KOPT-K1 (cell line): ENCODE measurements around the gene TNFRSF25.
"Not testable (repeated sequence)": the region's sequence is repeated elsewhere in the genome, so short reads cannot be mapped to it uniquely, and the experiment has no call there.

Experiments
- H3K27ac ChIP-seq: fragments of 200-600 bp; sonication (generic); 2 replicates; pipeline ENCODE4 v1.5.1; 2016; ENCODE audit warnings: antibody characterized with exemption, mild to moderate bottlenecking, low read depth, low read length; ENCODE audit not compliant: poor library complexity, severe bottlenecking
- H3K36me3 ChIP-seq: fragments of 200-600 bp; sonication (generic); 2 replicates; pipeline ENCODE4 v1.5.1; 2017; ENCODE audit warnings: antibody characterized with exemption, mild to moderate bottlenecking, low read length, moderate library complexity; ENCODE audit not compliant: insufficient read depth
- H3K9me3 ChIP-seq: fragments of 200-600 bp; sonication (generic); 2 replicates; pipeline ENCODE4 v1.5.1; 2017; ENCODE audit warnings: antibody characterized with exemption, low read length, mild to moderate bottlenecking; ENCODE audit not compliant: insufficient read depth, poor library complexity, severe bottlenecking

Gene TNFRSF25

DNA sequence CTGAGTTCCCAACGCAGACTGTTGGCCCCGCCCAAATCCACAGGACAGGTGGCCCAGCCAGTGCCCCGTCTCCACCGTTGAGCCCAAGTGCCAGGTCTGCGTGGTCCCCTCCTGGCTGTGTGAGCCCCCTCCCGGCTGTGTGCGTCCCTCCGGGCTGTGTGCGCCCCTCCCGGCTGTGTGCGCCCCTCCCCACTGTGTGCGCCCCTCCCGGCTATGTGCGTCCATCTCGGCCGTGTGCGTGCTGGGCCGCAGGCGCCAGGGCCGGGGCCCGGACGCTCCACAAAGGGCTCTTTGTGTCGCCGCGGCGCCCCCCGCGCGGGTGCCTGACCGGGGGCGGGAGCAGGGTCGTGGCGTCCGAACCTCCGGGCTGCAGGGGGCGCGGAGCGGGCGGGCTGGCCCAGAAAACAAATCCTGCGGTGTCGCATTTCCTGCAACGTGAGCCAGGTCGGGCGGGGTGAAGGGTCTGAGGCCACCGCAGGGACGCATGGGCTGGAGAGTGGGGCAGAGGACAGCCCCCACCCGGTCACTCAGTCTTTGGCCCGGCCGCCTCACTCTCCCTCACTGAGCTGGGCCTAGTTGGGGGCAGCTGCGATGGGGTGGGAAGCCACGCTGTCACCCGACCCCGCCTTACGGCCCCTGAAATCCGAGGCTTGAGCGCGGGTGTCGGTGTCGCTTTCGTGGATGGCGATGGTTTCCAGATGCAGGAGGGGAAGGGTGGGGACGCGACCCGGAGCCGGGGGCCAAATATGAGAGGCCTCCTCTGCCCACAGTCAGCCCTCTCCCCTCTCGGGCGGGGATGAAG, 18.8 kb downstream of the TNFRSF25 start:
- H3K36me3 ChIP-seq, result no peaks in the 10 kb centered on the region
- no peak overlapping the region for H3K27ac ChIP-seq
- no peaks in the 10 kb centered on the region for H3K9me3 ChIP-seq

DNA sequence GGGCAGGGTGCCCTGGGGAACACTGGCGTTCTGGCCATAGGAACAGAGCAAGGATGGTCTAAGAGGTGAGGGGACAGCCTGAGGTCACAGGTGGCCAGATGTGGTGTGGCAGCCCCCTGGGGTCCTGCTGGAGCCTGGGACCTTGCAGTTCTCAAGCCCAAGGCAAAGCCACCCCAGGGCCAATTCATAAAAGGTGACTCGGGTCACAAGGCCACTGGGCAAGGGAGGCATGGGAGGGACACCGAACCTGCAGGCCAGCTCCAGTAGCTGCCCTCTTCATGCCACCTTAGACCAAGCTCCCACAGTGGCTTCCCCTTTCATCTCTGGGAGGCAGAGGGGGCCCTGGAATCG, 19.3 kb downstream of the TNFRSF25 start:
- Histone ChIP-seq H3K36me3 (no peaks in the 10 kb centered on the region), H3K27ac (no peak overlapping the region), H3K9me3 (no peaks in the 10 kb centered on the region)

DNA sequence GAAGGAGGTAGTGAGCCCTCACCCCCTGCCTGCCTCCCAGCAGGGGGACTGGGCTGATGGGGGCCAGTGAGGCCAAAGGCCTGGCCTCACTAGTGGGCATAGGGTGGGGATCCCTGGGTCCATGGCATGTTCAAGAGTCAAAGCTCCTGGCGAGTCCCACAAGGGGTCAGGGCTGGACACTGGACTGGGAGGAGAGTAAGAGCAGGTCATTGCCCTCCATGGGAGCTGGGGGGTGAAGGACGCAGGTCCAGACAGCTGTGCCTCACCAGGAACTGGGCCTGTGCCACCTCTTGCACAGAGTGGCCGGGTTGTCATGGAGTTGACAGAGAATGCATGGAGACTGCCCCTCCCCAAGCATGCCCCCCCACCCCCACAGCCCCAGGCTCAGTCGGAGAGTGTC, 20.0 kb downstream of the TNFRSF25 start:
- H3K9me3 ChIP-seq, H3K27ac ChIP-seq, H3K36me3 ChIP-seq: not testable (repeated sequence)

DNA sequence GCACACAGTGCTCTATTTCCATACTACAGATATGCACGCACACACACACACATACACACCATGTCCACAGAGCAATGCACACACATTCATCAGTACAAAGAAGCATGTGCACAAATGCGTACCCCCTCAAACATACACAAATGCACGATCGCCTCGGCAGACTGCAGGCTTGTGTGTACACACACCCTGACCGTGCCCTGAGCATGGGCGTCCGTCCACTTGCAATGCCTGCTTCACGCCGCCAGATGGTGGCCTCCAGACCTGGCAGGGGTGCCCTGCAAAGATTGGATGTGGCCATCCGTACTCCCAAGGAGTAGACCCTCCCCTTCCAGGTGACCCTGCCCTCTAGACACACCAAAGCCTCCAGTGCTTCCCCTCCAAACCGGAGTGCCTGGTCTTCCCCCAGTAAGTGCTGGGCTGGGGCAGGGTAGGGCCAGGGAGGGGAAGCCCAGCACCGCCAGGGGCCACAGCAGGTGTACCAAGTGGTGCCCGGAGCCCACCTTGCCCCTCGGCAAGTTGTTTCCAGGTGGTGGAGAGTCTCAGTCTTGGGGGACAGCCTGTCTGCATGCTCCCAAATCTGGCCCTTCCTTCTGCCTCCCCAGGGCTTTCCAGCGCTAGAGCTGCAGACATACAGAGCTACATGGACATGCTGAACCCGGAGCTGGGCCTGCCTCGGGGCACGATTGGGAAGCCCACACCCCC, 20.8 kb downstream of the TNFRSF25 start:
- Histone ChIP-seq H3K36me3 (no peaks in the 10 kb centered on the region), H3K27ac (no peak overlapping the region), H3K9me3 (no peaks in the 10 kb centered on the region)

DNA sequence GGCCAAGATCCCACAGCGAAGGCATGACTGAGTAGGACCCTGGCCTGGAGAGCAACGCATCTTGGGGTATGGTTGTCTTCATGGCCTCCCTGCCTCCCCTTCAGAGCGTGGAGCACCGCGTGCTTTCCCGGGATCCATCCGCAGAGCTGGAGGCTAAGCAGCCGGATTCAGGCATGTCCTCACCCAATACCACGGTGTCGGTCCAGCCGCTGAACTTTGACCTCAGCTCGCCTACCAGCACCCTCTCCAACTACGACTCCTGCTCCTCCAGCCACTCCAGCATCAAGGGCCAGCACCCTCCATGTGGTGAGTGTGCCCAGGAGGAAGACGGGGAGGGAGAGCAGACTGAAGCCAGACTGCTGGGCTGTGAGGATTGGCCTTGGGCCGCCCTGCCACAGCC, 21.6 kb downstream of the TNFRSF25 start:
- Histone ChIP-seq H3K27ac (no peak overlapping the region), H3K36me3 (no peaks in the 10 kb centered on the region), H3K9me3 (no peaks in the 10 kb centered on the region)

DNA sequence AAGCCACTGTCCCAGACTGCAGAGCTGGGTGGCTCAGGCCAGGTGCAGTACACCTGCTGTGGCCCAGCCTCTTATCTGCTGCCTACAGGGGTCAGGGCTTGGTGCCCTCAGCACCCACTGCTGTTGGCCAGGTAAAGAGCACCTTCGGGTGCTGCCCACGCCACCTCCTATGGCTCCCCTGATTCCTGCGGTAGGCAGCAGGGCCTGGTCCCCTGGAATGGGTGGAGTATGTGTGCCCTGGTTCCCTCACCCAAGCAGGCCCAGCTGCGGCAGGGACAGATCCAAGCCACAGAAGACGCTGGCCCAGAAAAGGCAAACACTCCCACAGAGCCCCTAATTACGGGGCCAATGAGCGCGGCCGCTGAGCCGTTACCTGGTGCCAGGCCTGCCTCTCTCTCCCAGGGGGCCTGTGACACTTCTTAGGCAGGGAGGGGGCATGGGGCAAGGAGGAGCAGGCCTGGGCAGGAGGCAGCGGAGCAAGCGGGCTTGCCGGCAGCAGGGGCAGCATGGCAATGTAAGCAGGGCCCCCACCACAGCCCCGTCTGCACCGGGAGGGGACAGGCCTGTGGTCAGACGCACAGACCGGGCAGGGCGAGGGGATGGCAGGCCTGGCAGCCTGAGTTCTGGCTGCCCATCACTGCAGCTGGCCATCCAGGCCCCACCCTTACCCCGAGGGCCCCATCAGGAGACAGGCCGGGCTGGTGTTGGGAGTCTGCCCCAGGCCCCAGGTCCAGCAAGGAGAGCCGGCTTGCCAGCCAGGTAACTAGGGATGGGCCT, 22.4 kb downstream of the TNFRSF25 start:
- H3K9me3 ChIP-seq, result no peaks in the 10 kb centered on the region

DNA sequence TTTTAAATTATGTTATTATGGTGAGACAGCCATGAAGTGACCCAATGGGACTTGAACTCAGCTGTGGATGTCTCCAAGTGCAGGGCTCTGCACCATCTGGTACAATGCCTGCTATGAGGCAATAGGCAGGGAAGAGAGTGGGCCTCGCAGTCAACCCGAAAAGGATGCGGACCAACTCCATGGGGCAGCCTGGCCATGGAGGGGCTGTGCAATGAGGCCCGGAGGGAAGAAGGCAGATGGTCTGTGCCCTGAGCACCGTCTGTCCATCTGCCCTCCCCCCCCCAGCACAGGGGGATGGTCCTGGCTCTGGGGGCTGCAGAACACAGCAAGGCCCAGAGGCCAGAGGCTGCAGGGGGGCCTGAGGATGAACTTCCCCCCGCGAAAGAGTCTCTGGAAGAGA, 24.4 kb downstream of the TNFRSF25 start:
- Histone ChIP-seq H3K36me3 (no peaks in the 10 kb centered on the region), H3K27ac (no peak overlapping the region), H3K9me3 (no peaks in the 10 kb centered on the region)

More for the DNA sequence above, 22.4 kb downstream of the TNFRSF25 start:
- H3K36me3 ChIP-seq, result no peaks in the 10 kb centered on the region
- no peak overlapping the region for H3K27ac ChIP-seq

DNA sequence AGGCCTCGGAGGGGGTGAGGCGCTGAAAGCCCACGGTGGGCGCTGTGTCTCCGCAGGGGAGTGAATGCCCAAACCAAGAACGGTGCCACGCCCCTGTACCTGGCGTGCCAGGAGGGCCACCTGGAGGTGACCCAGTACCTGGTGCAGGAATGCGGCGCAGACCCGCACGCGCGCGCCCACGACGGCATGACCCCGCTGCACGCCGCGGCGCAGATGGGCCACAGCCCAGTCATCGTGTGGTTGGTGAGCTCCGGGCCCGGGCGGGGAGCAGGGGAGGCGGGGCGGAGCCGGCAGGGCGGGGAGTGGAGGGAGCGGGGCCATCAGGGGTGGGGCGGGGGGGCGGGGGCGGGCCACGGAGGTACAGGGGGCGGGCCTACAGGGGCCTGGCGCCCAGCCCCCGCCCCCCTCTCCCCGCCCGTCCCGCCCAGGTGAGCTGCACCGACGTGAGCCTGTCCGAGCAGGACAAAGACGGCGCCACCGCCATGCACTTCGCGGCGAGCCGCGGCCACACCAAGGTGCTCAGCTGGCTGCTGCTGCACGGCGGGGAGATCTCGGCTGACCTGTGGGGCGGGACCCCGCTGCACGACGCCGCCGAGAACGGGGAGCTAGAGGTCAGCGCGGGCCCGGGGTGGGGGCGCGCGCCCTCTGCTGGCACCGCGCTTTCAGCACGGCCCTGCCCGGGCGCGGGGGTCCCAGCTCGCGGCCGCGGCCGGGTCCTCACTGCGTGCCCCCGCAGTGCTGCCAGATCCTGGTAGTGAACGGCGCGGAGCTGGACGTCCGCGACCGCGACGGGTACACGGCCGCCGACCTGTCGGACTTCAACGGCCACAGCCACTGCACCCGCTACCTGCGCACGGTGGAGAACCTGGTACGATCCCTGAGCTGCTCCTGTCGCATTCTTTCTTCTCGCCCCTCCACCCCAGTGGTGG, 25.5 kb downstream of the TNFRSF25 start:
- H3K36me3 ChIP-seq, result no peaks in the 10 kb centered on the region
- no peaks in the 10 kb centered on the region for H3K9me3 ChIP-seq
- H3K27ac ChIP-seq, result no peak overlapping the region

DNA sequence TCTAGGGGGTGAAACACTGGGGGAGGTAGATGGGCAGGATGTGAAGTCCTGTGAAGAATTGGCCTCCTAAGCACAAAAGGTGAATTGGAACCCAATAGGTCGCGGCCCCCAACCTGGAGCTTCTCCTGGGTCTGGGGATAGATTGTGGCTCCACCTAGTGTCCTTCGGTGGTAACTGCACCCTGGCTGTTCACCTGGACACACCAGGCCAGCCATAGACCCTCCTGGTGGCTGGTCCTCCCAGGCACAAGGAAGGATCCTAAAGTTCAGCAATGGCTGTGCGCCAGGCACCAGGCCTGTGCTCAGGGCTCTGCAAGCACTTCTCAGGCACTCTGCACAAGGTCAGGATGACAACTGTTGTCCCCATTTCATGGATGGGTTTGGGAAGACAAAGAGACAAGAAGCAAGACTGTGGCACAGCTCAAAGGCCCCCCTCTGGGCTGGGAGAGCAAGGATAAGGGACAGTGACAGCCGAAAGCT, 27.9 kb downstream of the TNFRSF25 start:
- no peaks in the 10 kb centered on the region for H3K9me3 ChIP-seq
- H3K36me3 ChIP-seq, result no peaks in the 10 kb centered on the region
- no peak overlapping the region for H3K27ac ChIP-seq

DNA sequence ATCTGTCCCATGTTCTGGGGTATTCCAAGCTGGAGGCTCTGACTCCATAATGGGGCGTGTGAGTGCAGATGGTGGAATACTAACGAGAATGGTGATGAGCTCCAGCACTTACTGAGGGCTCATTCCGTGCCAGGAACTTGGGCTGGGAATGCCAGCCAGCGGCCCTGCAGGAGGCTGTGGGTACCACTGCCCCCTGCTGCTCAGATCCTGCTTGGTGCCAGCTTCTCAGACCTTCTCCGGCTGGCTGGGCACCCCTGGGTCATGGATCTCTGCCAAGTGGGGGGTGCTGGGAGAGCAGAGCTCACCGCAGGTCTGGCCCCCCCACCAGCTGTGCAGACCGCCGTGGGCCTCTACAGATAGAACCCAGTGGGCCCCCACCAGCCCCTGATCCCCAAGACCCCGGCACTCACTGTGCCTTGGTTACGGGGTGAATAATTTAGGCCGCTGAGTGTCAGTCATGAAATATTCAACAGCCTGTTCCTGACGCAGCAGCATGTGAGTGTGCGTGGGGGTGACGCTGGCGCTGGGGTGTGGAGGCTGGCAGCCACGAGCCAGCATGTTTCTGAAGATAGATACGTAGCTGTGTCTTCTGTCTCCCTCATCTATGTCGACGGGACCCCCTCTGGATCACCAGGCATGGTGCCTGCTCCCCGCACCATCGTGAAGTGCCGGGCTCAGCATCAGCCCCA, 28.8 kb downstream of the TNFRSF25 start:
- H3K36me3 ChIP-seq, H3K9me3 ChIP-seq, H3K27ac ChIP-seq: not testable (repeated sequence)

DNA sequence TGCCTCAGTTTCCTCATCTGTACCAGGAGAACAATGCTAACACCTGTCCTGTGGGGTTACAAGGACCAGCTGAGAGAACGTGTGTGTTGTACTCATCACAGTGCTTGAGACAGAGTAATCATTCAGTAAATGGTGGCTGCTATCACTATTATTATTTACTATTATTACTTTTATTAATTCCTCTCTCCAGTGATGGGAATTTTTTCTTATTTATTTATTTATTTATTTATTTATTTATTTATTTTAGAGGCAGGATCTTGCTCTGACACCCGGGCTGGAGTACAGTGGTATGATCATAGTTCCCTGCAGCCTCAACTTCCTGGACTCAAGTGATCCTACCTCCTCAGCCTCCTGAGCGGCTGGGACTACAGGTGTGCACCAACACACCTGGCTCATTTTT, 29.7 kb downstream of the TNFRSF25 start:
- not testable (repeated sequence) for H3K36me3 ChIP-seq, H3K27ac ChIP-seq, H3K9me3 ChIP-seq

DNA sequence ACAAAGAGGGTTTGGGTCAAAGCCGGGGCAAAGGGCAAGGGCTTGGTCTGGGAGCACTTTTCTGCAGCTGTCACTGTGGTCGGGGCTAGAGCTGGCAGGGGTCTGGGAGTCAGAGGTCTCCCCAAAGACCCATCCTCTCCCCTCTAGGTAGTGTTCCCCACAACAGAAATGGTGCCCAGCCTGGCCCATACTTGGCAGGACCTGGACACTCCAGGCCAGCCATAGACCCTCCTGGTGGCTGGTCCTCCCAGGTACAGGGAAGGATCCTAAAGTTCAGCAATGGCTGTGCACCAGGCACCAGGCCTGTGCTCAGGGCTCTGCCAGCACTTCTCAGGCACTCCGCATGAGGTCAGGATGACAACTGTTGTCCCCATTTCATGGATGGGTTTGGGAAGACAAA, 30.4 kb downstream of the TNFRSF25 start:
- H3K36me3 ChIP-seq, result no peaks in the 10 kb centered on the region
- no peaks in the 10 kb centered on the region for H3K9me3 ChIP-seq
- no peak overlapping the region for H3K27ac ChIP-seq

DNA sequence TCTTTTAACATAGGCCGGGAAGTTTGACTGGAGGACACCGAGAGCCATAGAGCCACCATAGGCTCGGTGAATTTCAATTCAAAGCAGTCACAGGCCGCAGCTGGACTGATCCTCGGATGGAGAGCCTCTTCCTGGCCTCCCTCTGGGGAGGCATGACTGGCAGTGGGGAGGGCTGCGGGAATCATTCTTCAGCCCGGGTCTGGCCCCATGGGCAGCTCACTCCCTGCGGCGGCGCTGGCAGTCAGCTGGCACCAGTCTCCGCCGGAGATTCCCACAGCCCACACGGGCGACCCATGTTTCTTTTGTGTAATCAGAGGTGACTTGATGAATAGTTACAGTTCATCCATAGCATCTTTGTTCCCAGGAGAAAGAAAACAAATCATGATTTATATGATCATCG, 30.8 kb downstream of the TNFRSF25 start:
- no peaks in the 10 kb centered on the region for H3K9me3 ChIP-seq
- H3K36me3 ChIP-seq, result no peaks in the 10 kb centered on the region
- H3K27ac ChIP-seq, result no peak overlapping the region

DNA sequence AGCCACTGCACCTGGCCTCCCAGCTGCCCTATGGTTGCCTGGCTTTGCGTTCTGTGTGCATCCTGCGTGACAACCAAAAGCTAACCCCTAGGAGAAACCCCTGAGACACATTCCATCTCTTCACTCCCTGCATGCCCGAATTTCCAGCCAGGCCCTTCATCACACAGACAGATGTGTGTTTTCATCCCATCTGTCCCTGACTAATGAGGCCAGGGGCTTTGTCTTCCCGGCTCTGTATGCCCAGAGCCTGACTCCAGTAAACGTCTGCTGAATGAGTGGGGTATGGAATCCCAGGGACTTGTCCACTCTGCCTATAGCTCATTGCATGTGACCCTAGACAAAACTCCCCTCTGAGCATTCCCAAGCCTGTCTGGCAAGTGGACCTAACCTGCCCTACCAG, 31.8 kb downstream of the TNFRSF25 start:
- Histone ChIP-seq H3K36me3 (no peaks in the 10 kb centered on the region), H3K27ac (no peak overlapping the region), H3K9me3 (no peaks in the 10 kb centered on the region)
